Upper lobe of left lung (tissue), 6 donors: Measurements from ENCODE around the gene CDS2. TPM values are rescaled to one million over a fixed set of nuclear protein-coding genes. Genes with fewer than 3 reads are reported as not detected.

ENCODE experiments used
- ATAC-seq, 2 donors: fragments of 200-7000 bp; cut with Tn5 transposase; one replicate each; pipeline ENCODE4 v1.9.1; 2022; ENCODE audit warnings: mild to moderate bottlenecking in 2 of 2, moderate library complexity in 2 of 2; ENCODE audit not compliant: low FRiP score in 2 of 2
- DNase-seq, 2 donors: peaks; one replicate each; pipeline ENCODE4 v3.0.0-alpha.2; 2019 to 2020
- H3K27ac ChIP-seq, 4 donors: fragments of 200-600 bp; sonication (generic); one replicate each; pipeline ENCODE4 v1.5.1; 2016 to 2019
- H3K27me3 ChIP-seq, 4 donors: fragments of 200-600 bp; sonication (generic); one replicate each; pipeline ENCODE4 v1.5.1; 2017 to 2019
- H3K36me3 ChIP-seq, 4 donors: fragments of 200-600 bp; sonication (generic); one replicate each; pipeline ENCODE4 v1.5.1; 2016 to 2019
- H3K4me1 ChIP-seq, 4 donors: fragments of 200-600 bp; sonication (generic); one replicate each; pipeline ENCODE4 v1.5.1; 2018 to 2019
- H3K4me3 ChIP-seq, 4 donors: fragments of 200-600 bp; sonication (generic); one replicate each; pipeline ENCODE4 v1.5.1; 2017 to 2019; ENCODE audit warnings: mild to moderate bottlenecking in 2 of 4, moderate library complexity in 1 of 4
- H3K9me3 ChIP-seq, 4 donors: fragments of 200-600 bp; sonication (generic); one replicate each; pipeline ENCODE4 v1.5.1; 2018 to 2019
- CTCF ChIP-seq, 6 experiments: fragments of 450-650 bp in 4 of 6; fragments of 200-600 bp in 2 of 6; sonication (generic) in 2 of 6; IDR thresholded peaks; one replicate each; pipeline ENCODE4 v1.5.1; 2016 to 2019; ENCODE audit warnings: antibody characterized with exemption in 6 of 6
- EP300 ChIP-seq, 4 donors: sonication (generic); formaldehyde crosslinking; IDR thresholded peaks; one replicate each; pipeline ENCODE4 v1.5.1; 2017; ENCODE audit warnings: antibody characterized with exemption in 4 of 4, control low read depth in 2 of 4
- POLR2A ChIP-seq, 4 donors: fragments of 450-650 bp; IDR thresholded peaks; one replicate each; pipeline ENCODE4 v1.5.1; 2016 to 2017; ENCODE audit warnings: antibody characterized with exemption in 4 of 4, mild to moderate bottlenecking in 2 of 4
- POLR2AphosphoS5 ChIP-seq, 2 donors: sonication (generic); formaldehyde crosslinking; IDR thresholded peaks; one replicate each; pipeline ENCODE4 v1.5.1; 2017; ENCODE audit warnings: antibody characterized with exemption in 2 of 2
- WGBS, 2 donors: methylation state at CpG; one replicate each; pipeline ENCODE4 v1.1.5; 2017 to 2018; 5-methylcytosine and 5-hydroxymethylcytosine counted together
- total RNA-seq, 6 donors: library from RNA; depleted of rRNA in 4 of 6; stranded (reverse); fragments of >200 nt in 4 of 6; gene quantifications; one replicate each; pipeline versions ENCODE4 v1.1.0 to v1.2.1, GENCODE V29; 2016 to 2021
- donor health status: DM: no; HTN: no; CAD: no; lungs with moderate emphysema.
- donor health status: DM: no; HTN: yes; CAD: no; lungs with severe emphysema.

Gene CDS2
- total RNA-seq, 6 donors from 2014 or later = 26.2 to 64.0 (median 40.6) TPM

GRCh38 chr20:5197270-5197827 lies 70.5 kb downstream of the CDS2 start:
- Histone ChIP-seq H3K36me3 (peaks cover 0 to 43% (median 19%) of the 10 kb centered on the region in 4 donors), H3K4me1 (peaks cover 0 to 2% (median 0%) of the 10 kb centered on the region in 4 donors), H3K27ac (no peak overlapping the region), H3K27me3 (no peaks in the 10 kb centered on the region), H3K9me3 (no peaks in the 10 kb centered on the region), H3K4me3 (no peak overlapping the region)
- DNase-seq (no peak), ATAC-seq (no peak)
- 83 to 88% methylated on average over 9 to 11 of the region's 11 CpGs for WGBS, 2 donors
- TF ChIP-seq CTCF (IDR thresholded peaks at IDR 0.05) = no peak
- no peak for TF ChIP-seq EP300 (IDR thresholded peaks at IDR 0.05)
- no peak for TF ChIP-seq POLR2AphosphoS5 (IDR thresholded peaks at IDR 0.05)
- TF ChIP-seq POLR2A (IDR thresholded peaks at IDR 0.05) = no peak

- H3K27ac ChIP-seq = no peak overlapping the region
- H3K4me1 ChIP-seq = no peaks in the 10 kb centered on the region
- no peaks in the 10 kb centered on the region for H3K9me3 ChIP-seq
- H3K36me3 ChIP-seq = peaks cover 0 to 43% (median 19%) of the 10 kb centered on the region in 4 donors
- H3K4me3 ChIP-seq = no peak overlapping the region
- ATAC-seq (no peak), DNase-seq (no peak)
- WGBS, 2 donors = 91 to 92% methylated on average over 10 of the region's 10 CpGs
- no peaks in the 10 kb centered on the region for H3K27me3 ChIP-seq
- TF ChIP-seq EP300 (IDR thresholded peaks at IDR 0.05) = no peak
- TF ChIP-seq POLR2AphosphoS5 (IDR thresholded peaks at IDR 0.05) = no peak
- no peak for TF ChIP-seq POLR2A (IDR thresholded peaks at IDR 0.05)
- no peak for TF ChIP-seq CTCF (IDR thresholded peaks at IDR 0.05)
Observed at GRCh38 chr20:5197847-5198650, 71.2 kb downstream of the CDS2 start.

GRCh38 chr20:5198651-5198924 lies 71.8 kb downstream of the CDS2 start:
- H3K27me3 ChIP-seq = no peaks in the 10 kb centered on the region
- H3K9me3 ChIP-seq = no peaks in the 10 kb centered on the region
- DNase-seq = peak in 1 of 2 donors; percentile 57
- peak in 1 of 2 donors; percentile 31 for ATAC-seq
- no peak overlapping the region for H3K27ac ChIP-seq
- H3K4me3 ChIP-seq = no peak overlapping the region
- TF ChIP-seq POLR2A (IDR thresholded peaks at IDR 0.05) = no peak
- no peak for TF ChIP-seq EP300 (IDR thresholded peaks at IDR 0.05)
- TF ChIP-seq POLR2AphosphoS5 (IDR thresholded peaks at IDR 0.05) = no peak
- H3K4me1 ChIP-seq = no peaks in the 10 kb centered on the region
- WGBS, 2 donors = 89 to 95% methylated on average over 8 of the region's 8 CpGs
- H3K36me3 ChIP-seq = peaks cover 0 to 43% (median 18%) of the 10 kb centered on the region in 4 donors

- Histone ChIP-seq H3K4me3 (no peak overlapping the region), H3K27me3 (no peaks in the 10 kb centered on the region), H3K4me1 (no peaks in the 10 kb centered on the region), H3K36me3 (peaks cover 0 to 9% (median 3%) of the 10 kb centered on the region in 4 donors), H3K27ac (no peak overlapping the region), H3K9me3 (no peaks in the 10 kb centered on the region)
- ATAC-seq = no peak
- no peak for TF ChIP-seq CTCF (IDR thresholded peaks at IDR 0.05)
- no peak for TF ChIP-seq EP300 (IDR thresholded peaks at IDR 0.05)
- TF ChIP-seq POLR2A (IDR thresholded peaks at IDR 0.05) = no peak
- no peak for TF ChIP-seq POLR2AphosphoS5 (IDR thresholded peaks at IDR 0.05)
- DNase-seq = no peak
- WGBS, 2 donors = 76 to 81% methylated on average over 4 of the region's 4 CpGs
Observed at GRCh38 chr20:5203380-5203779, 76.6 kb downstream of the CDS2 start.

- peak; percentile 35 to 81 (median 71) for TF ChIP-seq CTCF (IDR thresholded peaks at IDR 0.05)
- TF ChIP-seq EP300 (IDR thresholded peaks at IDR 0.05) = no peak
- DNase-seq (peak in 1 of 2 donors; percentile 78), ATAC-seq (peak; percentile 92 to 97)
- WGBS, 2 donors = 43 to 45% methylated on average over 9 to 10 of the region's 10 CpGs
- Histone ChIP-seq H3K4me1 (no peaks in the 10 kb centered on the region), H3K4me3 (no peak overlapping the region), H3K36me3 (no peaks in the 10 kb centered on the region), H3K27me3 (no peaks in the 10 kb centered on the region), H3K27ac (no peak overlapping the region), H3K9me3 (no peaks in the 10 kb centered on the region)
Observed at GRCh38 chr20:5205348-5206210, 78.8 kb downstream of the CDS2 start.
